ENCODE measurements around the gene DHH.

The DHH gene

DNA sequence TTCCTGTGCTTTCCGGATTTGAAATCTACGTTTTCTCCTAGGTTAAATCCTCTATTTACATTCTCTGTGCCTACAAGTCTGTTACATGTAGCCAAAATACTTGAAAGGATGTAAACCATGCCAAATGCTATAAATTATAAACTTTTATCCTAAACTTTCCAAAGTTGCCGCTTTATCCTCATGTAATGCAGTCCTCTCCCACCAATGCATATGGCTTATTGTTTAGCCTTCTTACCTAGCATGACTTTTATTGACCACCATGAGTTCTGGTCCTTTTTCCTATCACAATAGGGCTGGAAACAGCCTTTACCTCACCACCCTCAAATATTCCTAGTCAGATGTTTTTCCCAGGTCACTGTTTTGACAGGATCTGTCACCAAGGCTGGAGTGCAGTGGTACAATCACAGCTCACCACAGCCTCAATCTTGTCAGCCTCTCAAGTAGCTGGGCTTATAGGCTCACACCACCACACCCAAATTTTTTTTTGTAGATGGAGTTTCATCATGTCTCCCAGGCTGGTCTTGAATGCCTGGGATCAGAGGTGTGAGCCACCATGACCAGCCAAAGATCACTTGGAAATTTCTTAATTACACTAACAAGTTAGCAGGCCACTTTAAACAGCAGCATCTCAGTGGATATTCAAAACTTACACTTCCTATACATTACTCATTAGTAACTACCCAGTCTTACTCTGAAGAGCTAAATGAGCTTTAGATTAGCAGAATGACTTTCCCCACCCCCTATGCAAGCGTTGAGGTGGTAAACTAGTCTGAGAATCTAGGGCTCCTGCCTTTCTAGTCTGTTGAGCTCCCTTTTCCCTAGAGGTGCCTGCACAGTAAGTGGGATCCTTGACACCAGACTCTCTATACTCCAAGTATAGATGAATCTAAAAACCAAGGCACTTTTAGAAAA lies 32.5 kb upstream of the DHH start:
- peaks cover 31% of the 10 kb centered on the region for H3F3A ChIP-seq (ENCODE audit: low read depth)
- peak overlapping the region; percentile 60 for H3K4me2 ChIP-seq (ENCODE audit: low read depth, low read length, poor library complexity, severe bottlenecking)
- no peak overlapping the region for H3K9ac ChIP-seq (ENCODE audit: low read depth, low read length, poor library complexity, severe bottlenecking)
- no peaks in the 10 kb centered on the region for H3K9me3 ChIP-seq (ENCODE audit: insufficient read depth, low read depth, low read length)
- peaks cover 41% of the 10 kb centered on the region for H4K20me1 ChIP-seq (ENCODE audit: insufficient read depth, low read length, poor library complexity, severe bottlenecking)
- peaks cover 35% of the 10 kb centered on the region for H3K36me3 ChIP-seq (ENCODE audit: insufficient read depth, low read length)
- H3K9me2 ChIP-seq (replicated peaks; ENCODE audit: low read depth, low read length): no peaks in the 10 kb centered on the region
- peaks cover 45% of the 10 kb centered on the region for H3K79me2 ChIP-seq (ENCODE audit: insufficient read depth, low read length)
- peaks cover 11% of the 10 kb centered on the region for H3K27me3 ChIP-seq (ENCODE audit: insufficient read depth, low read length, poor library complexity, severe bottlenecking)
- H2AFZ ChIP-seq (ENCODE audit: low read length): no peak overlapping the region
- peaks cover 15% of the 10 kb centered on the region for H3K4me1 ChIP-seq (ENCODE audit: insufficient read depth, low read length, poor library complexity, severe bottlenecking)
- no peak for TF ChIP-seq EZH2phosphoT487 (IDR thresholded peaks at IDR 0.05; ENCODE audit: borderline replicate concordance)
- TF ChIP-seq, protein P1, sequence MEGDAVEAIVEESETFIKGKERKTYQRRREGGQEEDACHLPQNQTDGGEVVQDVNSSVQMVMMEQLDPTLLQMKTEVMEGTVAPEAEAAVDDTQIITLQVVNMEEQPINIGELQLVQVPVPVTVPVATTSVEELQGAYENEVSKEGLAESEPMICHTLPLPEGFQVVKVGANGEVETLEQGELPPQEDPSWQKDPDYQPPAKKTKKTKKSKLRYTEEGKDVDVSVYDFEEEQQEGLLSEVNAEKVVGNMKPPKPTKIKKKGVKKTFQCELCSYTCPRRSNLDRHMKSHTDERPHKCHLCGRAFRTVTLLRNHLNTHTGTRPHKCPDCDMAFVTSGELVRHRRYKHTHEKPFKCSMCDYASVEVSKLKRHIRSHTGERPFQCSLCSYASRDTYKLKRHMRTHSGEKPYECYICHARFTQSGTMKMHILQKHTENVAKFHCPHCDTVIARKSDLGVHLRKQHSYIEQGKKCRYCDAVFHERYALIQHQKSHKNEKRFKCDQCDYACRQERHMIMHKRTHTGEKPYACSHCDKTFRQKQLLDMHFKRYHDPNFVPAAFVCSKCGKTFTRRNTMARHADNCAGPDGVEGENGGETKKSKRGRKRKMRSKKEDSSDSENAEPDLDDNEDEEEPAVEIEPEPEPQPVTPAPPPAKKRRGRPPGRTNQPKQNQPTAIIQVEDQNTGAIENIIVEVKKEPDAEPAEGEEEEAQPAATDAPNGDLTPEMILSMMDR (conservative IDR thresholded peaks at IDR 0.05; ENCODE audit: low read length): no peak
- peak overlapping the region; percentile 34 for H3K4me3 ChIP-seq (ENCODE audit: low read length, poor library complexity, severe bottlenecking)

DNA sequence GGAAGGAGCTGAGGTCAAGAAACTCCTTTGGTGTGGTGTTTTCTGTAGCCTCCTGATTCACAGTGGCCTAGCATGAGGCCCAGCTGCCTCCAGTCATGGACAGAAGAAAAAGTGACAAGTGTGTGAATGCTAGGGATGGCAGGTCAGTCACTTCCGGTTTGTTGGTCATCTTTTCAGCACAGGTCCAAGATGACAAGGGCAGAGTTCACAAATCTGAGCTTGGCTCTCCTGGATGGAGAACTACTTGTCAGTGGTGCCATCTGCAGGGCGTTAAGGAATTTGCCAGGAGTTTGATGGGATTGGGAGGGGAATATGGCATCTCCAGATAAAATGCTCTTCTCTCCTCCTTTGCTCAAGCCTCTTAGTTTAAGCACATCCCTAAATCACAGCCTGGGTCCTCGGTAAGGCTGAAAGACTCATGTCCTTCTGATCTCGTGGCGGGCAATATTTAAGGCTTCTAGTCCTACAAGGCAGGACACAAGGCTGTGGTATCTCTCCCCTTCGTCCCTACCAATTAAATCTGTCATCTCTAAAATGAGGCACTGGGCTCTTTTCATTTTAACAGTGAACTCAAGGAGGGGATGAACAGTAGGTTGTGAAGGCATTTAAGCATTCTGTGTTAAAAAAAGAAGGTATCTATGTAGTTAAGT lies 26.6 kb upstream of the DHH start:
- H3K4me2 ChIP-seq (ENCODE audit: low read depth, low read length, poor library complexity, severe bottlenecking): no peak overlapping the region
- no peaks in the 10 kb centered on the region for H3K79me2 ChIP-seq (ENCODE audit: insufficient read depth, low read length)
- H3K27me3 ChIP-seq (ENCODE audit: insufficient read depth, low read length, poor library complexity, severe bottlenecking): no peaks in the 10 kb centered on the region
- H3K4me1 ChIP-seq (ENCODE audit: insufficient read depth, low read length, poor library complexity, severe bottlenecking): no peaks in the 10 kb centered on the region
- peaks cover 8% of the 10 kb centered on the region; the same call in 1 of the 2 replicates for H3F3A ChIP-seq (ENCODE audit: low read depth)
- no peaks in the 10 kb centered on the region for H3K9me3 ChIP-seq (ENCODE audit: insufficient read depth, low read depth, low read length)
- no peaks in the 10 kb centered on the region for H3K36me3 ChIP-seq (ENCODE audit: insufficient read depth, low read length)
- no peak overlapping the region for H3K9ac ChIP-seq (ENCODE audit: low read depth, low read length, poor library complexity, severe bottlenecking)
- no peak overlapping the region for H3K4me3 ChIP-seq (ENCODE audit: low read length, poor library complexity, severe bottlenecking)
- TF ChIP-seq, protein P1 (conservative IDR thresholded peaks at IDR 0.05; ENCODE audit: low read length): peak; percentile 50
- TF ChIP-seq EZH2phosphoT487 (IDR thresholded peaks at IDR 0.05; ENCODE audit: borderline replicate concordance): no peak
- H3K9me2 ChIP-seq (replicated peaks; ENCODE audit: low read depth, low read length): no peaks in the 10 kb centered on the region
- H2AFZ ChIP-seq (ENCODE audit: low read length): no peak overlapping the region
- peaks cover 5% of the 10 kb centered on the region for H4K20me1 ChIP-seq (ENCODE audit: insufficient read depth, low read length, poor library complexity, severe bottlenecking)

GRCh38 chr12:49111206-49111605 lies 16.6 kb upstream of the DHH start:
- Histone ChIP-seq H2AFZ (ENCODE audit: low read length) (peak overlapping the region; percentile 90), H3K9me3 (ENCODE audit: insufficient read depth, low read depth, low read length) (no peaks in the 10 kb centered on the region), H3K9ac (ENCODE audit: low read depth, low read length, poor library complexity, severe bottlenecking) (peak overlapping the region; percentile 95), H3K4me2 (ENCODE audit: low read depth, low read length, poor library complexity, severe bottlenecking) (peak overlapping the region; percentile 68), H3K4me1 (ENCODE audit: insufficient read depth, low read length, poor library complexity, severe bottlenecking) (peaks cover 29% of the 10 kb centered on the region), H3K4me3 (ENCODE audit: low read length, poor library complexity, severe bottlenecking) (peak overlapping the region; percentile 100), H3F3A (ENCODE audit: low read depth) (no peaks in the 10 kb centered on the region), H3K9me2 (replicated peaks; ENCODE audit: low read depth, low read length) (no peaks in the 10 kb centered on the region), H3K36me3 (ENCODE audit: insufficient read depth, low read length) (no peaks in the 10 kb centered on the region), H4K20me1 (ENCODE audit: insufficient read depth, low read length, poor library complexity, severe bottlenecking) (peaks cover 5% of the 10 kb centered on the region), H3K79me2 (ENCODE audit: insufficient read depth, low read length) (peaks cover 36% of the 10 kb centered on the region), H3K27me3 (ENCODE audit: insufficient read depth, low read length, poor library complexity, severe bottlenecking) (no peaks in the 10 kb centered on the region)
- no peak for TF ChIP-seq EZH2phosphoT487 (IDR thresholded peaks at IDR 0.05; ENCODE audit: borderline replicate concordance)
- TF ChIP-seq, protein P1 (conservative IDR thresholded peaks at IDR 0.05; ENCODE audit: low read length): no peak
